Pancreas (tissue), 10 donors: ENCODE measurements around the gene NSD1. TPM values are rescaled to one million over a fixed set of nuclear protein-coding genes. Genes with fewer than 3 reads are reported as not detected.

ENCODE experiments used
- ATAC-seq, 4 donors: fragments of 200-7000 bp; cut with Tn5 transposase; one replicate each; pipeline versions ENCODE4 v1.8.0 to v1.9.1; 2020; ENCODE audit warnings: mild to moderate bottlenecking in 4 of 4, moderate library complexity in 4 of 4
- DNase-seq, 6 donors: peaks; one replicate each; pipeline ENCODE4 v3.0.0-alpha.2; 2020
- FAIRE-seq: peaks from 2 replicates; lab custom pipeline; 2012; peaks lifted over from hg19 to GRCh38; lab: Jason Lieb, UNC
- H3K27ac ChIP-seq, 4 donors: fragments of 200-600 bp; sonication (generic); 1 replicate in 3 of 4; 2 replicates in 1 of 4; pipeline versions ENCODE4 v1.5.0 to v1.8.0; 2020
- H3K27me3 ChIP-seq, 4 donors: fragments of 200-600 bp; one replicate each; pipeline ENCODE4 v1.8.0; 2021
- H3K36me3 ChIP-seq, 3 donors: fragments of 200-600 bp; sonication (generic) in 1 of 3; one replicate each; pipeline versions ENCODE4 v1.5.0 to v1.8.0; 2020 to 2021
- H3K4me1 ChIP-seq, 3 donors: fragments of 200-600 bp; one replicate each; pipeline ENCODE4 v1.8.0; 2021
- H3K4me3 ChIP-seq, 4 donors: fragments of 200-600 bp; sonication (generic) in 2 of 4; one replicate each; pipeline versions ENCODE4 v1.5.0 to v1.8.0; 2020 to 2021
- H3K9me3 ChIP-seq, 4 donors: fragments of 200-600 bp; one replicate each; pipeline ENCODE4 v1.8.0; 2021
- WGBS, 2 donors: extraction: QIAGEN DNeasy Blood & Tissue Kit; methylation state at CpG; one replicate each; pipeline ENCODE4 v1.1.7; 2013; 5-methylcytosine and 5-hydroxymethylcytosine counted together
- intact Hi-C, 3 donors: fragments of 100-400 bp; cut with DNase I; formaldehyde crosslinking; loops; one replicate each; pipeline versions ENCODE4 v1.11.1 to v1.14.2; 2022
- polyA plus RNA-seq, 2 donors: library from polyadenylated mRNA; stranded (reverse); fragments of 200-250 nt; gene quantifications; one replicate each; pipeline ENCODE4 v1.2.3, GENCODE V29; 2013
- total RNA-seq, 6 donors: library from RNA; stranded (reverse); fragmentation: NEBNext Ultra II Directional in 4 of 6; extraction: Animal tissue kit (Norgen Biotek cat#: 25700) in 4 of 6; gene quantifications; one replicate each; pipeline versions ENCODE4 v1.2.1 to v1.2.4, GENCODE V29; 2021 to 2023
- TF ChIP-seq, protein P1 (sequence below), 4 donors: fragments of 200-600 bp; sonication (generic) in 3 of 4; IDR thresholded peaks; one replicate each; pipeline versions ENCODE4 v1.5.0 to v1.8.0; 2021; ENCODE audit warnings: antibody characterized with exemption in 4 of 4
- donor health status: healthy with polysubstance abuse.
- donor health status: DM: no; HTN: no; CAD: no; lungs with moderate emphysema.
- donor health status: DM: no; HTN: no; CAD: no.
- donor health status: control.
- donor health status: control.
- donor health status: Bipolar disorder and iron deficiency.
- donor health status: DM: yes; HTN: yes; CAD: no.
- donor health status: DM: no; HTN: no; CAD: no.
- donor health status: DM: no; HTN: no; CAD: no.
- donor health status: DM: yes; HTN: yes; CAD: no.

Gene NSD1
- total and polyA plus RNA-seq, 8 donors: 6.9 to 51.2 (median 33.5) TPM

DNA sequence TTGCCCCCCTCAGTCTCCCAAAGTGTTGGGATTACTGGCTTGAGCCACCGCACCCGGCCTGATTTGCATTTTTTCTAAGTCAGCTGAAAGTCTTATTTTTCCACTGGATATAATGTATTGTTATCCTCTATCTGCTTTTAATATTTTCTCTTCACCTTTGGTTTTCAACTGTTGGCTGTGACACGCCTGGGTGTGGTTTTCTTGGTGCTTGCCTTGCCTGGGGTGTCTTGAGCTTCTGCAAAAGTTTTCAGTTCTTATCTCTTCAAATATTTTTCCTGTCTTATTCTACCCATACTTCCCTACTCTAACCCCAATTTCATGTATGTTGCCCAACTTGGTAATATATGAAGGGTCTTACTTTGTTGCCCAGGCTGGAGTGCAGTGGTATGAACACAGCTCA lies 182.4 kb downstream of the NSD1 start:
- ATAC-seq (no peak), DNase-seq (no peak), FAIRE-seq (no peak)
- no peaks in the 10 kb centered on the region for H3K27me3 ChIP-seq
- no peaks in the 10 kb centered on the region for H3K36me3 ChIP-seq
- intact Hi-C loops: loop anchor here in 1 of 3 donors (10.0 kb wide), 2 partner anchors 69 to 139 kb away; partner anchors contain the start of gene SLC34A1
- TF ChIP-seq, protein P1, sequence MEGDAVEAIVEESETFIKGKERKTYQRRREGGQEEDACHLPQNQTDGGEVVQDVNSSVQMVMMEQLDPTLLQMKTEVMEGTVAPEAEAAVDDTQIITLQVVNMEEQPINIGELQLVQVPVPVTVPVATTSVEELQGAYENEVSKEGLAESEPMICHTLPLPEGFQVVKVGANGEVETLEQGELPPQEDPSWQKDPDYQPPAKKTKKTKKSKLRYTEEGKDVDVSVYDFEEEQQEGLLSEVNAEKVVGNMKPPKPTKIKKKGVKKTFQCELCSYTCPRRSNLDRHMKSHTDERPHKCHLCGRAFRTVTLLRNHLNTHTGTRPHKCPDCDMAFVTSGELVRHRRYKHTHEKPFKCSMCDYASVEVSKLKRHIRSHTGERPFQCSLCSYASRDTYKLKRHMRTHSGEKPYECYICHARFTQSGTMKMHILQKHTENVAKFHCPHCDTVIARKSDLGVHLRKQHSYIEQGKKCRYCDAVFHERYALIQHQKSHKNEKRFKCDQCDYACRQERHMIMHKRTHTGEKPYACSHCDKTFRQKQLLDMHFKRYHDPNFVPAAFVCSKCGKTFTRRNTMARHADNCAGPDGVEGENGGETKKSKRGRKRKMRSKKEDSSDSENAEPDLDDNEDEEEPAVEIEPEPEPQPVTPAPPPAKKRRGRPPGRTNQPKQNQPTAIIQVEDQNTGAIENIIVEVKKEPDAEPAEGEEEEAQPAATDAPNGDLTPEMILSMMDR (IDR thresholded peaks at IDR 0.05): no peak
- WGBS, 2 donors: 94 to 98% methylated on average over 3 of the region's 3 CpGs
- no peaks in the 10 kb centered on the region for H3K9me3 ChIP-seq
- peaks cover 0 to 16% (median 14%) of the 10 kb centered on the region in 3 donors for H3K4me1 ChIP-seq
- no peak overlapping the region for H3K27ac ChIP-seq
- H3K4me3 ChIP-seq: no peak overlapping the region

GRCh38 chr5:177317959-177318377 lies 184.4 kb downstream of the NSD1 start:
- Histone ChIP-seq H3K4me3 (no peak overlapping the region), H3K9me3 (no peaks in the 10 kb centered on the region), H3K4me1 (peaks cover 0 to 4% (median 4%) of the 10 kb centered on the region in 3 donors), H3K27ac (no peak overlapping the region), H3K36me3 (no peaks in the 10 kb centered on the region), H3K27me3 (no peaks in the 10 kb centered on the region)
- DNase-seq (peak in 5 of 6 donors; percentile 82 to 87 (median 85)), FAIRE-seq (no peak), ATAC-seq (peak; percentile 85 to 93 (median 90))
- intact Hi-C loops: loop anchor here in 1 of 3 donors (10.0 kb wide), 2 partner anchors 67 to 137 kb away; partner anchors contain the start of gene SLC34A1
- 7 to 11% methylated on average over 7 of the region's 7 CpGs for WGBS, 2 donors
- TF ChIP-seq, protein P1 (IDR thresholded peaks at IDR 0.05): peak; percentile 69 to 86 (median 78)

DNA sequence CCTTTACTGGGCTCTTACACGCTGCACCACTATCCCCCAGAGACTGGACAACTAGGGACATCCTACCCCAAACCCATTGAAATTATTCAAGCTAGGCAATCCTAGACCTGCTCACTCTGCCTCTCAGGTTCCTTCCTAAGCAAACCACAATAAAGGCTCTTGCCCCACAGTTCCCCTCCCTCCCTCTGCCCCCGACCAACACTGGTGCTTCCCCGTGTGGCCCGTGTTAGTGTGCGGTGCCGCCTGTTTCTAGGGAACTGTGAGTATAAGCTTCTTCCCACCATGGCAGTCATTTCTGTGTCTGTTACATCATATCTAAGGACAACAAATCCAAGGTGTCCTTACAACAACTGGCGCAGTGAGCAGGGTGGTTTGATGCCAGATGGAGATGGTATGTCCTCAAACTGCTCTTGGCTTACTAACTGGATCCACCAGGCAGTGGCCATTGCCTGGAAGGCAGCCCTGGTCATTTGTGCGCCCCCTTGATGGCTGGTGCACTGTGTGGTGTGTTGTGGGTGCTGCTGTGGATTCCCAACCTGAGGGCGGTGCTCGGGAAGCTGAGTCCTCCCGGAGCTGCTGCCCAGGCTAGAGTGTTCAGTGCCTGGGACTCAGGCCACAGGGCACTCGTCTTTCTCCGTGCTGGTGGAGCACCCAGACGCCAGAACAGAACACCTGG lies 186.5 kb downstream of the NSD1 start:
- FAIRE-seq: no peak
- Histone ChIP-seq H3K4me1 (peaks cover 0 to 4% (median 4%) of the 10 kb centered on the region in 3 donors), H3K36me3 (no peaks in the 10 kb centered on the region), H3K27me3 (no peaks in the 10 kb centered on the region), H3K27ac (no peak overlapping the region), H3K4me3 (no peak overlapping the region), H3K9me3 (no peaks in the 10 kb centered on the region)
- intact Hi-C loops: loop anchor here in 1 of 3 donors (10.0 kb wide), 2 partner anchors 65 to 135 kb away; partner anchors contain the start of gene SLC34A1
- WGBS, 2 donors: 93 to 95% methylated on average over 14 of the region's 14 CpGs
- DNase-seq: peak in 1 of 6 donors; percentile 35
- TF ChIP-seq, protein P1 (IDR thresholded peaks at IDR 0.05): no peak
- ATAC-seq: no peak

GRCh38 chr5:177320879-177321278 lies 187.3 kb downstream of the NSD1 start:
- intact Hi-C loops: no loop called here
- ATAC-seq: peak in 2 of 4 donors; percentile 16 to 36
- peak in 2 of 6 donors; percentile 10 to 26 for DNase-seq
- WGBS, 2 donors: 93 to 95% methylated on average over 7 of the region's 7 CpGs
- Histone ChIP-seq H3K4me3 (no peak overlapping the region), H3K27me3 (no peaks in the 10 kb centered on the region), H3K36me3 (no peaks in the 10 kb centered on the region), H3K9me3 (no peaks in the 10 kb centered on the region), H3K27ac (no peak overlapping the region), H3K4me1 (peaks cover 7 to 10% (median 8%) of the 10 kb centered on the region in 3 donors)
- FAIRE-seq: no peak
- TF ChIP-seq, protein P1 (IDR thresholded peaks at IDR 0.05): no peak
